Endothelial cell of umbilical vein (primary cell): Measurements from ENCODE around the gene JSRP1. TPM values are rescaled to one million over a fixed set of nuclear protein-coding genes. Genes with fewer than 3 reads are reported as not detected.

Experiments used
- BruUV-seq: library from RNA; stranded (reverse); fragments of 400-500 nt; replicated peaks from 2 replicates; lab custom pipeline; 2021; lab: Mats Ljungman, UMichigan
- CTCF ChIA-PET: fragments of 300-600, 350-600 bp; sonication (Branson Sonifier 250); formaldehyde crosslinking; loops from one replicate; lab custom pipeline; 2021; ENCODE audit warnings: antibody characterized with exemption, inconsistent platforms; lab: Charles Lee
- POLR2A ChIA-PET: fragments of 300-600, 350-600 bp; sonication (Branson Sonifier 250); formaldehyde crosslinking; loops from one replicate; lab custom pipeline; 2021; ENCODE audit warnings: antibody characterized with exemption, inconsistent platforms; lab: Charles Lee
- DNase-seq: peaks from one replicate; pipeline ENCODE4 v3.0.0-alpha.2; 2011; ENCODE audit warnings: low read depth, low spot score
- FAIRE-seq: peaks from 2 replicates; lab custom pipeline; 2011; peaks lifted over from hg19 to GRCh38; lab: Jason Lieb, UNC
- H2AFZ ChIP-seq: 2 replicates; pipeline ENCODE4 v1.6.0; 2012; ENCODE audit warnings: low read depth, low read length, control low read depth, inconsistent platforms
- H3K27ac ChIP-seq: 2 replicates; pipeline ENCODE4 v1.5.1; 2011; ENCODE audit warnings: low read depth, mild to moderate bottlenecking, control low read depth, low read length, moderate library complexity; ENCODE audit not compliant: insufficient read depth
- H3K27me3 ChIP-seq, 2 experiments: 2 replicates each; pipeline versions ENCODE4 v1.6.0 to v1.6.1; 2011; ENCODE audit warnings: low read length in 2 of 2, mixed read lengths in 1 of 2; ENCODE audit not compliant: control insufficient read depth in 2 of 2, insufficient read depth in 2 of 2
- H3K36me3 ChIP-seq, 2 experiments: 2 replicates in 1 of 2; 3 replicates in 1 of 2; pipeline ENCODE4 v1.5.1; 2011; ENCODE audit warnings: low read length in 2 of 2, mild to moderate bottlenecking in 1 of 2, moderate library complexity in 1 of 2; ENCODE audit not compliant: control insufficient read depth in 2 of 2, insufficient read depth in 2 of 2; ENCODE audit errors: extremely low read depth in 1 of 2
- H3K4me1 ChIP-seq: 3 replicates; pipeline ENCODE4 v1.5.1; 2011; ENCODE audit warnings: mild to moderate bottlenecking, low read length; ENCODE audit not compliant: control insufficient read depth, insufficient read depth; ENCODE audit errors: extremely low read depth
- H3K4me2 ChIP-seq: 2 replicates; pipeline ENCODE4 v1.6.1; 2011; ENCODE audit warnings: low read length, control low read depth, mixed read lengths; ENCODE audit not compliant: insufficient read depth
- H3K4me3 ChIP-seq, 3 experiments: fragments of 200-600 bp in 1 of 3; sonication (generic), shearing (Covaris generic) in 1 of 3; replicated peaks in 1 of 3; 2 replicates each; pipeline ENCODE4 v1.5.1; 2011 to 2016; ENCODE audit warnings: control low read depth in 3 of 3, low read length in 3 of 3, mild to moderate bottlenecking in 2 of 3, inconsistent platforms in 1 of 3, low read depth in 1 of 3, moderate library complexity in 1 of 3; ENCODE audit not compliant: insufficient read depth in 1 of 3
- H3K79me2 ChIP-seq: 2 replicates; pipeline ENCODE4 v1.6.0; 2012; ENCODE audit warnings: low read length, inconsistent platforms; ENCODE audit not compliant: control insufficient read depth, insufficient read depth
- H3K9ac ChIP-seq: replicated peaks from 2 replicates; pipeline ENCODE3; 2011; ENCODE audit warnings: low read length, control low read depth; ENCODE audit not compliant: insufficient read depth; ENCODE audit errors: extremely low read depth
- H3K9me1 ChIP-seq: replicated peaks from 3 replicates; pipeline ENCODE4 v1.6.0; 2011; ENCODE audit warnings: mild to moderate bottlenecking, low read length; ENCODE audit not compliant: control insufficient read depth, insufficient read depth; ENCODE audit errors: extremely low read depth
- H3K9me3 ChIP-seq: replicated peaks from 2 replicates; pipeline ENCODE4 v1.5.1; 2012; ENCODE audit warnings: low read length, inconsistent platforms; ENCODE audit not compliant: control insufficient read depth, insufficient read depth
- H4K20me1 ChIP-seq: replicated peaks from 2 replicates; pipeline ENCODE3; 2011; ENCODE audit warnings: mild to moderate bottlenecking, low read length; ENCODE audit not compliant: control insufficient read depth, insufficient read depth; ENCODE audit errors: extremely low read depth
- CTCF ChIP-seq, 2 donors: IDR thresholded peaks; 1 replicate in 1 of 2; 2 replicates in 1 of 2; pipeline ENCODE4 v1.5.1; 2011; ENCODE audit warnings: low read length in 2 of 2, mild to moderate bottlenecking in 2 of 2, moderate library complexity in 2 of 2, control low read depth in 1 of 2, inconsistent platforms in 1 of 2, low read depth in 1 of 2; ENCODE audit not compliant: insufficient read depth in 1 of 2; ENCODE audit errors: extremely low read depth in 1 of 2
- EZH2 ChIP-seq: IDR thresholded peaks from 2 replicates; pipeline ENCODE4 v1.6.1; 2012; ENCODE audit warnings: borderline replicate concordance, low read depth, mild to moderate bottlenecking, moderate library complexity, low read length, inconsistent platforms; ENCODE audit not compliant: severe bottlenecking
- FOS ChIP-seq: IDR thresholded peaks from 2 replicates; pipeline ENCODE4 v1.6.1; 2011; ENCODE audit warnings: mild to moderate bottlenecking, low read length, moderate library complexity, borderline replicate concordance; ENCODE audit not compliant: insufficient read depth
- JUN ChIP-seq: IDR thresholded peaks from 2 replicates; pipeline ENCODE4 v1.6.1; 2011; ENCODE audit warnings: borderline replicate concordance, low read depth; ENCODE audit not compliant: insufficient read length, insufficient read depth
- MAX ChIP-seq: IDR thresholded peaks from 2 replicates; pipeline ENCODE4 v1.6.1; 2011; ENCODE audit not compliant: insufficient read depth, insufficient read length
- MYC ChIP-seq: IDR thresholded peaks from one replicate; pipeline ENCODE4 v1.6.1; 2011; ENCODE audit warnings: mild to moderate bottlenecking, low read depth, low read length
- POLR2A ChIP-seq: IDR thresholded peaks from 2 replicates; pipeline ENCODE4 v1.6.1; 2012; ENCODE audit warnings: low read depth, mild to moderate bottlenecking, control low read depth, low read length
- dilution Hi-C: fragments of 300-500 bp; cut with MboI; formaldehyde crosslinking; loops from one replicate; pipeline ENCODE4 v1.15.0; 2019; ENCODE audit warnings: low sequenced_read_pairs; ENCODE audit not compliant: extremely low pct_ligation_motif_present
- intact Hi-C: fragments of 100-400 bp; cut with micrococcal nuclease; formaldehyde crosslinking; loops from one replicate; pipeline ENCODE4 v1.10.0; 2022
- polyA plus RNA-seq, 4 experiments: library from polyadenylated mRNA; depleted of rRNA in 3 of 4; stranded (reverse) in 3 of 4; unstranded in 1 of 4; fragments of >200 nt; gene quantifications; 2 replicates each; pipeline versions ENCODE4 v1.2.1 to v1.2.3, GENCODE V29; 2011 to 2012; ENCODE audit warnings: missing spikeins in 1 of 4
- total RNA-seq: library from RNA; stranded (reverse); gene quantifications from 2 replicates; pipeline ENCODE4 v1.2.3, GENCODE V29; 2021

Gene JSRP1
- total and polyA plus RNA-seq, 2 donors (not counting 3 experiments of a cell fraction or from before 2014, with no cell fraction given): not detected

GRCh38 chr19:2219726-2220125, 36.5 kb downstream of the JSRP1 start:
- Histone ChIP-seq H3K4me2 (no peak overlapping the region), H4K20me1 (no peaks in the 10 kb centered on the region), H2AFZ (no peak overlapping the region), H3K79me2 (no peaks in the 10 kb centered on the region), H3K4me1 (no peaks in the 10 kb centered on the region), H3K36me3 (peaks cover 7 to 30% of the 10 kb centered on the region in 2 experiments), H3K4me3 (no peak overlapping the region), H3K27ac (no peak overlapping the region), H3K9me1 (no peaks in the 10 kb centered on the region), H3K27me3 (no peaks in the 10 kb centered on the region), H3K9ac (no peak overlapping the region), H3K9me3 (no peaks in the 10 kb centered on the region)
- dilution Hi-C loops: no loop called here
- ChIA-PET CTCF (no interaction called here), POLR2A (no interaction called here)
- FAIRE-seq (no peak), DNase-seq (no peak)
- BruUV-seq: no TSS peak
- intact Hi-C loops: no loop called here
- TF ChIP-seq CTCF (IDR thresholded peaks at IDR 0.05; ENCODE audit: extremely low read depth in 1 of 2, insufficient read depth in 1 of 2, low read depth in 1 of 2, low read length in 2 of 2) (no peak), JUN (no peak), FOS (no peak), EZH2 (no peak), MAX (no peak), MYC (no peak), POLR2A (no peak)
